Osteocyte (in vitro differentiated cells): ENCODE data around the gene C3orf38. TPM values are rescaled to one million over a fixed set of nuclear protein-coding genes. Genes with fewer than 3 reads are reported as not detected.

ENCODE experiments used
- DNase-seq: peaks from one replicate; pipeline ENCODE4 v3.0.0; 2021; ENCODE audit warnings: mixed read lengths; ENCODE audit not compliant: unreplicated experiment; ENCODE audit errors: extremely low spot score
- H3K27ac Mint-ChIP-seq: one replicate; pipeline ENCODE4 v1.8.0; 2021; ENCODE audit warnings: mild to moderate bottlenecking, mixed read lengths; ENCODE audit not compliant: unreplicated experiment
- H3K27me3 Mint-ChIP-seq: one replicate; pipeline ENCODE4 v1.8.0; 2021; ENCODE audit warnings: mixed read lengths; ENCODE audit not compliant: unreplicated experiment
- H3K36me3 Mint-ChIP-seq: one replicate; pipeline ENCODE4 v1.8.0; 2021; ENCODE audit warnings: mixed read lengths; ENCODE audit not compliant: unreplicated experiment
- H3K4me1 Mint-ChIP-seq: one replicate; pipeline ENCODE4 v1.8.0; 2021; ENCODE audit warnings: mixed read lengths; ENCODE audit not compliant: unreplicated experiment
- H3K4me3 Mint-ChIP-seq: one replicate; pipeline ENCODE4 v1.8.0; 2021; ENCODE audit warnings: mild to moderate bottlenecking, moderate library complexity, mixed read lengths; ENCODE audit not compliant: unreplicated experiment
- H3K9me3 Mint-ChIP-seq: one replicate; pipeline ENCODE4 v1.8.0; 2021; ENCODE audit warnings: mixed read lengths; ENCODE audit not compliant: unreplicated experiment
- total RNA-seq: library from RNA; stranded (reverse); gene quantifications from 2 replicates; pipeline ENCODE4 v1.2.1, GENCODE V29; 2021
- TF ChIP-seq, protein P1 (sequence below): fragments of 200-600 bp; sonication (generic); IDR thresholded peaks from 2 replicates; pipeline ENCODE4 v1.5.0; 2021; ENCODE audit warnings: antibody characterized with exemption, mild to moderate bottlenecking, moderate library complexity

The C3orf38 gene
- total RNA-seq, 1 donor from 2014 or later: 30.2 TPM

- no peaks in the 10 kb centered on the region for H3K27me3 Mint-ChIP-seq
- no peak for DNase-seq
- peaks cover 25% of the 10 kb centered on the region for H3K4me1 Mint-ChIP-seq
- peaks cover 10% of the 10 kb centered on the region for H3K36me3 Mint-ChIP-seq
- TF ChIP-seq, protein P1, sequence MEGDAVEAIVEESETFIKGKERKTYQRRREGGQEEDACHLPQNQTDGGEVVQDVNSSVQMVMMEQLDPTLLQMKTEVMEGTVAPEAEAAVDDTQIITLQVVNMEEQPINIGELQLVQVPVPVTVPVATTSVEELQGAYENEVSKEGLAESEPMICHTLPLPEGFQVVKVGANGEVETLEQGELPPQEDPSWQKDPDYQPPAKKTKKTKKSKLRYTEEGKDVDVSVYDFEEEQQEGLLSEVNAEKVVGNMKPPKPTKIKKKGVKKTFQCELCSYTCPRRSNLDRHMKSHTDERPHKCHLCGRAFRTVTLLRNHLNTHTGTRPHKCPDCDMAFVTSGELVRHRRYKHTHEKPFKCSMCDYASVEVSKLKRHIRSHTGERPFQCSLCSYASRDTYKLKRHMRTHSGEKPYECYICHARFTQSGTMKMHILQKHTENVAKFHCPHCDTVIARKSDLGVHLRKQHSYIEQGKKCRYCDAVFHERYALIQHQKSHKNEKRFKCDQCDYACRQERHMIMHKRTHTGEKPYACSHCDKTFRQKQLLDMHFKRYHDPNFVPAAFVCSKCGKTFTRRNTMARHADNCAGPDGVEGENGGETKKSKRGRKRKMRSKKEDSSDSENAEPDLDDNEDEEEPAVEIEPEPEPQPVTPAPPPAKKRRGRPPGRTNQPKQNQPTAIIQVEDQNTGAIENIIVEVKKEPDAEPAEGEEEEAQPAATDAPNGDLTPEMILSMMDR: no peak
- H3K4me3 Mint-ChIP-seq: peak overlapping the region; percentile 97
- H3K27ac Mint-ChIP-seq: peak overlapping the region; percentile 97
- no peaks in the 10 kb centered on the region for H3K9me3 Mint-ChIP-seq
Measured at GRCh38 chr3:88150806-88151205, 1.0 kb downstream of the C3orf38 start.

- TF ChIP-seq, protein P1: no peak
- Mint-ChIP-seq H3K4me3 (peak overlapping the region; percentile 97), H3K36me3 (peaks cover 15% of the 10 kb centered on the region), H3K27ac (no peak overlapping the region), H3K9me3 (no peaks in the 10 kb centered on the region), H3K4me1 (peaks cover 25% of the 10 kb centered on the region), H3K27me3 (no peaks in the 10 kb centered on the region)
- DNase-seq: no peak
Measured at GRCh38 chr3:88151358-88151757, 1.6 kb downstream of the C3orf38 start.

- Mint-ChIP-seq H3K4me1 (peaks cover 25% of the 10 kb centered on the region), H3K27ac (no peak overlapping the region), H3K36me3 (peaks cover 20% of the 10 kb centered on the region), H3K4me3 (no peak overlapping the region), H3K9me3 (no peaks in the 10 kb centered on the region), H3K27me3 (no peaks in the 10 kb centered on the region)
- TF ChIP-seq, protein P1: no peak
- DNase-seq: no peak
Measured at GRCh38 chr3:88152841-88153240, 3.1 kb downstream of the C3orf38 start.

DNA sequence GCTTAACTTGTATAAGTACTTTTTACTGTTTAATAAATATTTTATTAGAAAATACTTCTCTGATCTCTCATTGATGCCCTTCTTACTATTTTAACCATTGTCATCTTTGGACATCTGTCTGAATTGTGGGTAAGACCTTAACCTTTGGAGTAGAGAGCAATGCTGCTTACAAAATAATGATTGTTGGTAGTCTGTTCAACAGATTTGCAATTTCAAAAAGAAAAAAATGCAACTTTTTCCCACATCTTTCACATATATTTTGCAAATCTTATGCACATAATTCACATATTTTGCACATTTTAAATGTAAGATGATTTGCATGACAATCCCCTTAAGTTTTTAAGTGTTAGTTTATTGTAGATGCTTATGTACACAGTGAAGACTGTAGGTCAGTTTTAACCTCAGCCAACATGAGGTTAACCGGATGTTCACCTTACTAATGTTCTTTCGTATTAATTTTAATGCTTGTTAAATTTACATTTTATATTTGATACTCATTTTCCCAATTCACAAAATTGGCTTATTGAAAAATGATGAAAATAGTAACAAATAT is 16.7 kb downstream of the C3orf38 start:
- Mint-ChIP-seq H3K4me3 (no peak overlapping the region), H3K4me1 (peaks cover 3% of the 10 kb centered on the region), H3K9me3 (no peaks in the 10 kb centered on the region), H3K27me3 (no peaks in the 10 kb centered on the region), H3K36me3 (peaks cover 17% of the 10 kb centered on the region), H3K27ac (no peak overlapping the region)
- TF ChIP-seq, protein P1: no peak
- no peak for DNase-seq

GRCh38 chr3:88167173-88167572 is 17.4 kb downstream of the C3orf38 start:
- DNase-seq: no peak
- TF ChIP-seq, protein P1: no peak
- Mint-ChIP-seq H3K27me3 (no peaks in the 10 kb centered on the region), H3K4me1 (peaks cover 3% of the 10 kb centered on the region), H3K36me3 (peaks cover 13% of the 10 kb centered on the region), H3K9me3 (no peaks in the 10 kb centered on the region), H3K4me3 (no peak overlapping the region), H3K27ac (no peak overlapping the region)
